CD14-positive monocyte (primary cell): ENCODE data around the gene CD38. TPM values are rescaled to one million over a fixed set of nuclear protein-coding genes. Genes with fewer than 3 reads are reported as not detected.
A peak's percentile ranks its signal among the peaks of the same experiment; 100 is the strongest.

Experiments
- DNase-seq, 3 donors: peaks; one replicate each; pipeline ENCODE4 v3.0.0-alpha.2; 2011 to 2022
- H2AFZ ChIP-seq: 2 replicates; pipeline ENCODE4 v1.6.0; 2012; ENCODE audit warnings: mild to moderate bottlenecking, low read depth, low read length, inconsistent platforms; ENCODE audit not compliant: insufficient read depth, poor library complexity, severe bottlenecking
- H3K27ac ChIP-seq, 2 donors: 1 replicate in 1 of 2; 2 replicates in 1 of 2; pipeline ENCODE4 v1.5.1; 2012 to 2013; ENCODE audit warnings: low read length in 2 of 2, control low read depth in 1 of 2, inconsistent platforms in 1 of 2, low read depth in 1 of 2, mild to moderate bottlenecking in 1 of 2
- H3K27me3 ChIP-seq, 2 donors: one replicate each; pipeline versions ENCODE4 v1.6.0 to v1.6.1; 2011 to 2013; ENCODE audit warnings: low read length in 2 of 2; ENCODE audit not compliant: control insufficient read depth in 2 of 2, insufficient read depth in 2 of 2
- H3K36me3 ChIP-seq, 2 donors: replicated peaks in 1 of 2; 1 replicate in 1 of 2; 2 replicates in 1 of 2; pipeline versions ENCODE4 v1.5.1 to v1.6.1; 2012 to 2013; ENCODE audit warnings: low read length in 2 of 2, control low read depth in 1 of 2, inconsistent platforms in 1 of 2, mild to moderate bottlenecking in 1 of 2; ENCODE audit not compliant: insufficient read depth in 2 of 2, control insufficient read depth in 1 of 2
- H3K4me1 ChIP-seq, 2 donors: 1 replicate in 1 of 2; 2 replicates in 1 of 2; pipeline versions ENCODE4 v1.5.1 to v1.6.1; 2012 to 2013; ENCODE audit warnings: low read length in 2 of 2, control low read depth in 1 of 2, inconsistent platforms in 1 of 2, mild to moderate bottlenecking in 1 of 2, moderate library complexity in 1 of 2; ENCODE audit not compliant: insufficient read depth in 2 of 2, control insufficient read depth in 1 of 2
- H3K4me2 ChIP-seq: replicated peaks from 2 replicates; pipeline ENCODE3; 2012; ENCODE audit warnings: low read length, moderate library complexity, mild to moderate bottlenecking; ENCODE audit not compliant: poor library complexity, severe bottlenecking; ENCODE audit errors: extremely low read depth
- H3K4me3 ChIP-seq, 3 experiments: fragments of 200-600 bp in 1 of 3; sonication (generic) in 1 of 3; replicated peaks in 1 of 3; 1 replicate in 2 of 3; 2 replicates in 1 of 3; pipeline ENCODE4 v1.5.1; 2011 to 2013; ENCODE audit warnings: low read length in 3 of 3, mild to moderate bottlenecking in 3 of 3, control low read depth in 2 of 3, low read depth in 2 of 3, inconsistent platforms in 1 of 3, moderate library complexity in 1 of 3
- H3K79me2 ChIP-seq: 2 replicates; pipeline ENCODE4 v1.6.0; 2012; ENCODE audit warnings: mild to moderate bottlenecking, control low read depth, inconsistent platforms, low read length, moderate library complexity; ENCODE audit not compliant: insufficient read depth
- H3K9ac ChIP-seq: 2 replicates; pipeline ENCODE4 v1.6.0; 2017; ENCODE audit warnings: low read length, mild to moderate bottlenecking; ENCODE audit not compliant: insufficient read depth, poor library complexity, severe bottlenecking
- H3K9me3 ChIP-seq, 2 donors: replicated peaks in 1 of 2; 1 replicate in 1 of 2; 2 replicates in 1 of 2; pipeline versions ENCODE4 v1.5.1 to v1.6.1; 2012 to 2013; ENCODE audit warnings: low read length in 2 of 2, control low read depth in 1 of 2; ENCODE audit not compliant: control insufficient read depth in 1 of 2, insufficient read depth in 1 of 2
- H4K20me1 ChIP-seq: 2 replicates; pipeline ENCODE4 v1.6.0; 2012; ENCODE audit warnings: mild to moderate bottlenecking, low read length, control low read depth, moderate library complexity; ENCODE audit not compliant: insufficient read depth
- H3K27ac Mint-ChIP-seq, 7 donors: one replicate each; pipeline ENCODE4 v1.8.0; 2020; ENCODE audit warnings: mild to moderate bottlenecking in 7 of 7, mixed read lengths in 7 of 7, moderate library complexity in 6 of 7, inconsistent platforms in 2 of 7
- H3K27me3 Mint-ChIP-seq, 3 donors: one replicate each; pipeline ENCODE4 v1.8.0; 2021 to 2022; ENCODE audit warnings: low read depth in 3 of 3, mild to moderate bottlenecking in 3 of 3, mixed read lengths in 3 of 3, moderate library complexity in 3 of 3, inconsistent platforms in 1 of 3
- H3K36me3 Mint-ChIP-seq, 2 donors: one replicate each; pipeline ENCODE4 v1.8.0; 2020; ENCODE audit warnings: mixed read lengths in 2 of 2, inconsistent platforms in 1 of 2, mild to moderate bottlenecking in 1 of 2
- H3K4me1 Mint-ChIP-seq: one replicate; pipeline ENCODE4 v1.8.0; 2020; ENCODE audit warnings: mild to moderate bottlenecking, mixed read lengths
- H3K4me3 Mint-ChIP-seq, 2 donors: one replicate each; pipeline ENCODE4 v1.8.0; 2020; ENCODE audit warnings: mild to moderate bottlenecking in 2 of 2, mixed read lengths in 2 of 2, moderate library complexity in 1 of 2
- H3K9me3 Mint-ChIP-seq, 7 donors: one replicate each; pipeline ENCODE4 v1.8.0; 2020 to 2022; ENCODE audit warnings: mixed read lengths in 7 of 7, mild to moderate bottlenecking in 6 of 7, moderate library complexity in 6 of 7, inconsistent platforms in 2 of 7
- WGBS: methylation state at CpG from one replicate; pipeline ENCODE4 v1.1.5; 2013; ENCODE audit warnings: missing lambda C conversion rate; ENCODE audit not compliant: insufficient coverage; 5-methylcytosine and 5-hydroxymethylcytosine counted together
- intact Hi-C, 2 donors: fragments of 100-400 bp; cut with micrococcal nuclease; formaldehyde crosslinking; loops; one replicate each; pipeline versions ENCODE4 v1.15.0 to v1.15.1; 2023
- polyA plus RNA-seq, 3 donors: library from polyadenylated mRNA; depleted of rRNA in 1 of 3; unstranded in 2 of 3; stranded (reverse) in 1 of 3; fragments of 300-500 nt in 2 of 3; fragments of >200 nt in 1 of 3; fragmentation: Illumina TruSeq in 2 of 3; gene quantifications; 1 replicate in 2 of 3; 2 replicates in 1 of 3; pipeline ENCODE4 v1.2.3, GENCODE V29; 2012 to 2021
- TF ChIP-seq, protein P1 (sequence below): fragments of 200-600 bp; IDR thresholded peaks from one replicate; pipeline ENCODE4 v1.8.0; 2022; ENCODE audit warnings: antibody characterized with exemption, mild to moderate bottlenecking

CD38 gene
- polyA plus RNA-seq, 3 donors, result 2.3 to 4.4 (median 3.0) TPM

DNA sequence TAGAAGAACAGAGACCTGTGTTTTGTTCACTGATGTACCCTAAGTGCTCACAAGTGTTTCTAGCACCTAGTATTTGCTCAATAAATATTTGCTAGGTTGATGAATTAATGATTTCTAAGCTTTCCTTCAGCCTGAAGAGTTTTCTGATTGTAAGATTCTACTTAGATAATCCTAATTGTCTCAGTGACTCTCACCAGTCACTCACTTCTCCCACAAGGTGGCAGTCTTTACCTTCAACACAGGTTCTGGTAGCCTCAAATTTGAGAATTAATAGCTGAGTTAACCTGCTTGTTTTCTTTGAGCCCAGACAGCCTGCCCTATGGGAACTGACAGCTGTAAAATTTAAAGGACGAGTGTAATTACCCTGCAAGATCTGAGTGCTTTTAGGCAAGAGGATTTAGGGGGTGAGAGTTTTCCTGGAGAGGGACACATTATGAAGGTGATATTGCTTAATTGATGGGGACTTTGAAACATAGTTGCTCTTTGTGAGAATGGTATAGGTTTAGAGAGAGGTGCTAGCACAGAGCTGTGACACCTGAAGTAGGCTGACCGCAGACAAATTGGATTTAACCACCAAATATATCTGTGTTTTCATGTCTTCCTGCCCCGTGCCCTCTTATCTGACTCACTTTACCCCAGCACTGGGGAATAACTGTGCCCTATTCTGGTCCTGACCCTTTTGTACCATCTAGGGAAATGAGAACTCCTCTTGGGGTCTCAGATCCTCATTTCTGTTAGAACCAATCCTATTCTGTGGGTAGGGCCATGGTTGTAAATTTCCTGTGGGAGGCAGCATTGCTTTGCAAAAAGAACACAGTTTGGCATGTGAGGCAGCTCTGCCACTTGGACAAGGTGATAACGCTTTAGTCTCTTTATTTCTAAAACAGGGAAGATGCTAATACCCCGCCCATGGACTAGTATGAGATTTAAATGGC lies 27.7 kb downstream of the CD38 start:
- Histone ChIP-seq H3K4me2 (no peak overlapping the region), H3K4me1 (peaks cover 30% of the 10 kb centered on the region in 2 donors), H2AFZ (no peak overlapping the region), H3K79me2 (peaks cover 40% of the 10 kb centered on the region), H3K9ac (no peak overlapping the region), H3K27ac (no peak overlapping the region), H3K4me3 (no peak overlapping the region), H3K36me3 (no peaks in the 10 kb centered on the region), H3K9me3 (no peaks in the 10 kb centered on the region), H4K20me1 (no peaks in the 10 kb centered on the region), H3K27me3 (no peaks in the 10 kb centered on the region)
- Mint-ChIP-seq H3K4me3 (no peak overlapping the region), H3K27me3 (peaks cover 0 to 3% (median 0%) of the 10 kb centered on the region in 3 donors), H3K9me3 (no peaks in the 10 kb centered on the region), H3K4me1 (peaks cover 46% of the 10 kb centered on the region), H3K36me3 (peaks cover 0 to under 1% of the 10 kb centered on the region in 2 donors), H3K27ac (peak overlapping the region in 2 of 7 donors; percentile 13 to 17)
- DNase-seq, result peak; percentile 47 to 71 (median 65)
- TF ChIP-seq, protein P1, sequence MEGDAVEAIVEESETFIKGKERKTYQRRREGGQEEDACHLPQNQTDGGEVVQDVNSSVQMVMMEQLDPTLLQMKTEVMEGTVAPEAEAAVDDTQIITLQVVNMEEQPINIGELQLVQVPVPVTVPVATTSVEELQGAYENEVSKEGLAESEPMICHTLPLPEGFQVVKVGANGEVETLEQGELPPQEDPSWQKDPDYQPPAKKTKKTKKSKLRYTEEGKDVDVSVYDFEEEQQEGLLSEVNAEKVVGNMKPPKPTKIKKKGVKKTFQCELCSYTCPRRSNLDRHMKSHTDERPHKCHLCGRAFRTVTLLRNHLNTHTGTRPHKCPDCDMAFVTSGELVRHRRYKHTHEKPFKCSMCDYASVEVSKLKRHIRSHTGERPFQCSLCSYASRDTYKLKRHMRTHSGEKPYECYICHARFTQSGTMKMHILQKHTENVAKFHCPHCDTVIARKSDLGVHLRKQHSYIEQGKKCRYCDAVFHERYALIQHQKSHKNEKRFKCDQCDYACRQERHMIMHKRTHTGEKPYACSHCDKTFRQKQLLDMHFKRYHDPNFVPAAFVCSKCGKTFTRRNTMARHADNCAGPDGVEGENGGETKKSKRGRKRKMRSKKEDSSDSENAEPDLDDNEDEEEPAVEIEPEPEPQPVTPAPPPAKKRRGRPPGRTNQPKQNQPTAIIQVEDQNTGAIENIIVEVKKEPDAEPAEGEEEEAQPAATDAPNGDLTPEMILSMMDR, result peak; percentile 84
- WGBS, result 45% methylated on average over 2 of the region's 5 CpGs
- intact Hi-C loops, result loop anchor here (5.0 to 10.0 kb wide), 5 partner anchors 76 to 199 kb away; no protein-coding TSS in a partner anchor

DNA sequence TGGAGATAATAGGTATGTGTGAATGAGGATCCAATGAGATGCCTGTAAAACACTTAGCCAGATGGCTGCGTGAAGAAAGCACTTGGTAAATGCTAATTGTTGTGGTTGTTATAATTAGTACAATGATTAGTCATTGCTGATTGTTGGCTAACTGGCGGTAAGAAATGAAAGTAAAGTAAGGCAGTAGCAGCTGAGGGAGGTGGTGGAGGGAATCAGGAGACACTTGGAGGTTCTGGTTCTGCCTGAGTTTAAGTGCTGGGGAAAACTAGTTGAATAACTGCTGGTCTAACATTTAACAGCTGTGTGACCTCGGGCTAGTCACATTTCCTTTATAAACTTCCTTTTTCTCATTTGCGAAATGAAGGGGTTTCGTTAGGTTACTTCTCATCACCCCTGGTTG lies 30.9 kb downstream of the CD38 start:
- H3K27me3 ChIP-seq, result no peaks in the 10 kb centered on the region
- peaks cover 51% of the 10 kb centered on the region for H3K4me1 Mint-ChIP-seq
- intact Hi-C loops, result loop anchor here (5.0 to 10.0 kb wide), 5 partner anchors 73 to 196 kb away; no protein-coding TSS in a partner anchor
- peak overlapping the region; percentile 72 for H2AFZ ChIP-seq
- no peaks in the 10 kb centered on the region for H3K9me3 ChIP-seq
- peak overlapping the region; percentile 85 to 96 (median 89) for H3K27ac Mint-ChIP-seq
- no peaks in the 10 kb centered on the region for H3K36me3 Mint-ChIP-seq
- DNase-seq, result peak; percentile 66 to 85 (median 78)
- H4K20me1 ChIP-seq, result no peaks in the 10 kb centered on the region
- TF ChIP-seq, protein P1, result no peak
- peaks cover 0 to 2% (median 0%) of the 10 kb centered on the region in 7 donors for H3K9me3 Mint-ChIP-seq
- peak overlapping the region; percentile 27 for H3K9ac ChIP-seq
- H3K27ac ChIP-seq, result peak overlapping the region; percentile 44 to 70
- peaks cover 0 to 3% (median 0%) of the 10 kb centered on the region in 3 donors for H3K27me3 Mint-ChIP-seq
- peaks cover 35 to 38% of the 10 kb centered on the region in 2 donors for H3K4me1 ChIP-seq
- peaks cover 69% of the 10 kb centered on the region for H3K79me2 ChIP-seq
- H3K4me2 ChIP-seq, result peak overlapping the region; percentile 64
- H3K36me3 ChIP-seq, result no peaks in the 10 kb centered on the region
- 0% methylated on average over 2 of the region's 5 CpGs for WGBS
- H3K4me3 Mint-ChIP-seq, result peak overlapping the region; percentile 69 to 85
- peak overlapping the region; percentile 5 to 72 (median 59) for H3K4me3 ChIP-seq
